NCI-H774 (cell line): ENCODE results near the gene TM4SF1.

ENCODE experiments used
- DNase-seq: peaks from one replicate; lab custom pipeline; 2025; lab: John Stamatoyannopoulos, UW

Gene TM4SF1, protein sequence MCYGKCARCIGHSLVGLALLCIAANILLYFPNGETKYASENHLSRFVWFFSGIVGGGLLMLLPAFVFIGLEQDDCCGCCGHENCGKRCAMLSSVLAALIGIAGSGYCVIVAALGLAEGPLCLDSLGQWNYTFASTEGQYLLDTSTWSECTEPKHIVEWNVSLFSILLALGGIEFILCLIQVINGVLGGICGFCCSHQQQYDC

DNA sequence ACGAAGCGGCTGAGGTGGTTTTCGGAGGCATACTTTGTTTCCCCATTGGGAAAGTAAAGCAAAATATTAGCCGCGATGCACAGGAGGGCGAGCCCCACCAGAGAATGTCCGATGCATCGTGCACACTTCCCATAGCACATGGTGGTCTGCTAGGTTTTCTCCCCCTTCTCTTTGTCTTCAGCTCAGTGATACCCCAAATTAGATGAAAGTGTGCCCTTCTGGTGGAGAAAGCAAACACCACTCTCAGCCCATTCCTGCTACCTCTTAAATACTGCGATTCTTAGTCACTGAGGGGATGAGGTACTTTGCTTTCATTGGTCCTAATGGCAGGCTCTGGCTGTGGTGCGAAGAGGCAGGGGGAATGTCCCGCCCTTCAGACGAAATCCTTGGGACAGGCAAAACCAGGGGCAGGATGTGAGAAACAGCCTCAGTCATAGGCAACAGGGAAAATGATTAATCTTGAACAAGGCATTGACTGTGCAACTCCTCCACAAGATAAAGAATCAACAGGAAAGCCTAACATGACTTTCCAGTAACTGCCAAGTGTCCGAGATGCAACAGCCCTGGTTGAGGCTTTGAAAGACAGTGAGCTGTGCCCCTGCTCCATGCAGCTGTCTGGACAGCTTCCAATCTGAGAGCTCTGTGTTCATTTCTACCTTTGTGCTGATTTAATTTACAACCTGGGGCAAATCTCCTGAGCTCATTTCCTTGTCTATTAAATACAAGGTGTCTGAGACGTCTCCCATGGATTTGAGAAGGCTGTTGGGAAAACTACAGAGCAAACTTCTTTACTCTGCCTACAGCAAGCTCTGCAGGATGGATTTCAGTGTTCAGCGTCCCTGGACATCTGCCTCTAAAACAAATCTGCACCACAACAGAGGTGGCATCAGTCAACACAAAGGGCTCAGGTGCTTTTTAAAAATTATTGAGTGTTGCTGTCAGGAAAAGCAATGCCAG, at the start of gene TM4SF1:
TM4SF1 (minus strand) TSS at position 242 of the 957 bp plus-strand sequence; CDS start at position 140, 102 bp downstream.
- peak; percentile 64 for DNase-seq

DNA sequence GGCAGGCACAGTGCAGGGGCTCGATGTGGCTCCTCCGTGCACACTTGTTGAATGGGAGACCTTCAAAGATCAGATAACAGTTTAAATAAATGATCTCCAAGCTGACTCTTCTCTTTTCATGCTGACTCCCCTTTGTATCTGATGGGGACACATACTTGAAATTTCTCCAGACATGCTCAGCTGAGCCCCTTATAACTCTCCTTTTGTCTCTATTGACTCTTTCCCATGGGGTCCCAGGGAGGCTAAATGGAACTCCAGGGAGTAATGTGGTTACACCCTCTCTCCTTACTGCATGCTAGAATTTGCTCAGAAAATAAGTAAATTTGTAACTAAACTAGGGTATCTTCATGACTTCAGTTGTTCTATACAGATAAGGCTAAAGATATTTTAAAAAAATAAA, 48.9 kb upstream of the TM4SF1 start:
- no peak for DNase-seq

DNA sequence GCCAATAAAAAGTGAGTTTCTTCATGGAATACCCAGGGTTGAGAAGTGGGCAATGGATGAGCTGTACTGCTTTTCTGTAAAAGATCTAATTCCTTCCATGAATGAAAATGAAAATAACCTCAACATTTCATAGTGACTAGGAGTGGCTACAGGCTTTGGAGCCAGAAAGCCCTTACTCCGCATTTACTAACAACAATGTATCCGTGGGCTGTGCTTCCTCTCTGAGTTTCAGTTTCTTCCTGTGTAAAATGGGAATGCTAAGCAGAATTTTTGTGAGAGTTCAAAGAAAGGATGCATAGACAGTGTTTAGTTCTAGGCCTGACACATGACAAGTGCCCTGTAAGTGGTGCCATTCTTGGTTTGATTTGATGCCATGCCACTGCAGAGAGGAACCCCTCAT, 47.5 kb upstream of the TM4SF1 start:
- DNase-seq, result no peak

DNA sequence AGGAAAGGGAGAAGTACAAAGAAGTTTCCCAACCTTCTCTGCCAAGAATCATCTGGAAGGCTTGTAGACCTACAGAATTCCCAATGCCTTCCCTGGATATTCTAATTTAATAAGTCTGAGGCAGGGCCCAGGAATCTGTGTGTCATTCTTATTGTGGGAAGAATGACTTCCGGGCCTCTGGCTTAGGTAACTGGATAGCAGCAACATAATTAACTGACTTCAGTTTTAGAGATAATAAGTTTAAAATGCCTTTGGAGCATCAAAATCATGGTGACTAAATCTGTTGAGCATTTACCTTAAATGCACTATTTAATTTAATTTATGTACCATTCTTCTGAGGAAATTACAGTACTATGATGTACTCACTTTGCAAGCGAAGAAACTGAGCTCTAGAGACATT, 44.3 kb upstream of the TM4SF1 start:
- no peak for DNase-seq

DNA sequence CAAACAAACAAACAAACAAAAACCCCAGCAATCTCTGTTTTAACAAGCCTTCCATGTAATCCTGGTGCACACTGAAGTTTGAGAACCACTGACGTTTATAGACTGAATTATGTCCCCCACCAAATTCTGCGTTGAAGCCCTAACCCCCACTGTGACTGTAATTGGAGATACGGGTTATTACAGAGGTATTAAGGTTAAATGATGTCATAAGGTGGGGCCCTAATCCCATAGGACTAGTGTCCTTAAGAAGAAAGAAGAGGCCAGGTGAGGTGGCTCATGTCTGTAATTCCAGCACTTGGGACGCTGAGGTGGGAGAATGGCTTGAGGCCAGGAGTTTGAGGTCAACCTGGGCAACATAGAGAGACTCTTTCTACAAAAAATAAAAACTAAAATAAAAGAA, 42.4 kb upstream of the TM4SF1 start:
- DNase-seq, result no peak

DNA sequence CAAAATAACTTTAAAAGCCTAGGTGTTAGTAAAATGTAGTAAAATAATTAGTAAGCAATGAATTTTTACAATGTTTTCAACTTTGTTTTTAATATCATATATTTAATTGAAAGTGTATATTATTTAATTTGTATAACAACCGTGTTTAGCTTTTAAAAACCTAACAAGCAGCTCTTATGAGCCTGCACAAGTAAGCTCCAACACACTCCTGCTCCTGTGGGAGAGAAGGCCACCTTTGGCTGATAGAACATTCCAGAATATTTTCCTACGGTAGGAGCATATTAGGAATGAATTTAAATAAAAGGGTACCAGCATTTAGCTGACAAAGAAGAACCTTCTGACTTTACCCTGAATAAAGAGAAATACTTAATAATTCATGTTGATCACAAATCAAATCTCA, 40.3 kb upstream of the TM4SF1 start:
- DNase-seq, result no peak

DNA sequence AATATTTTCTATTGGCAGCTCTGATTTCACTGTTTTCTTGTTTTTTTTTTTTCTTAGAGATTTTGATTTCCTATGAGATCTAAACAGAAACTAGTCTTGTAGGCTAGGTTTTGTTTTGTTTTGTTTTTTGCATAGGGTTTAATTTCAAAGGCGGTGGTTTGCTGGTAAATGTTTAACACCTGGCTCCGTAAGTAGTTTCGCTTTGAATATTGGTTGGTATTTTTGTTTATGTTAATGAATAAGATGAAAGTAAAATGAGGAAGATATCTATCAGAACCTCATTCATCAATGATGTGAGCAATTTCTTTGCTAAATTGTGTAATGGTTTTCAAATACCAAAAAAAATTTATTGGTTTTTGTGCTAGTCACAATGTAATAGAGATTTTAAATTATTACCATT, 39.7 kb upstream of the TM4SF1 start:
- DNase-seq, result no peak

DNA sequence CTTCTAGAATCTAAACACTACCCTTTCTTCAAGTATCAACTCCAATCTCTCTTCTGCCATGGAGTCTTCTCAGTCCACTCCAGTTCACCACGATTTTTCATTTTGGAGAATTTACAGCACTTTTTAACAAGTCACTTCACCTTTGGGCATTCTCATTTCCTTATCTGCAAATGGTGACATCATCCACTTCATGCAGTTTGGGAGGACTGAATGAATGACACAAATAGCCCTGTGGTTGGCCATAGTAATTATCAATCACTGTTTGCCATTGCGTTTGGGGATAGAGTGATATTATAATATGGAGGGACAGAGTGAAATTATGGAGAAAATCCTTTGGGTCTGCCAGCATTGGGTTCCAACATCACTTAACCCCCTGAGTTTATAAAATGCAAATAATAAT, 38.0 kb upstream of the TM4SF1 start:
- no peak for DNase-seq

DNA sequence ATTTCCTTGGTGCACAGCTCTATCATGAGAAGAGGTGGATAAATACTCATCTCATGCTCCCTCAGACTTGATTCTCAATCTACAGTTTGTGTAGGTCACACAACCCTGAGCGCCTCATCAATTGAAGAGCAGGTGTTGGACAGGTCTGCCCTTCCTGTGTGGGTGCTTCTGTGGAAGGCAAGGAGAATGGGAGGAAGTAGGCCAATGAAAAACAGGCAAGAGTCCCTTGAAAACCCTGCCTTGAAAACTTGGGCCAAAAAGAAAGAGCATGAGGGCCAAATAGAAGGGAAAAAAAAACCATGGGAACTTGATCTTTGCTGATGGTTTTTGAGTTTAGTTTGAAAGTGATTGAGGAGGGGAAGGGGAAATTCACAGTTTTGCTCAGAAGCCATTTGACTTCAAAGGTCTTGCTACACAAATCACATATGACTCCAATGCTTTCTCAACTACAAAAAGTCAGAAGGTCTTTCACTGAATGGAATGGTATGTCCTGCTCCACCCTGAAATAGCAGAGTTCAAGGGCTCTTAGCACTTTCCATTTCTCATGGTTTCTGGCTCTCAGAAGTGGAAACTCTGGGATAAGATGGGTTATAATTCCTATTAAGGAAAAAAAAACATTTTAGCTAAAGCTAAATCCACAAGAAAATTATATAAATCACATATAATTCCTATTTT, 37.2 kb upstream of the TM4SF1 start:
- no peak for DNase-seq

DNA sequence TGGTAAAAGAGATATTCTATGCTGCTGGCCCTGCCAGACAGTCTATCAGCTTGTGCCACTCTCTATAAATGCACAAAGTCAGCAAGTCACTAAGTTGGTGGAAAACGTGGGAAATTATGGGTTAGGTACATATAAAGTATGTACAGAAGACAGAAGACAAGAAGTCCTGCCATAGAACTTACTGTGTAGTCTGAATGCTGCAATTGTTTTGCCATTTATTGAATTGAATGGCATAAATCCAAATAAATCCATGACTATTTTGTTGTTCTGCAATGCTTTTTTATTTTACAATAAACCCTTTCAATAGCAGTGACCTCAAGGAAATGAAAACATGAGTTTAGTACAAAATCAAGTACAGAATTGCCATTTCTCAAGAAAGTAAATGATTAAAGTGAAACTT, 34.1 kb upstream of the TM4SF1 start:
- DNase-seq, result no peak

DNA sequence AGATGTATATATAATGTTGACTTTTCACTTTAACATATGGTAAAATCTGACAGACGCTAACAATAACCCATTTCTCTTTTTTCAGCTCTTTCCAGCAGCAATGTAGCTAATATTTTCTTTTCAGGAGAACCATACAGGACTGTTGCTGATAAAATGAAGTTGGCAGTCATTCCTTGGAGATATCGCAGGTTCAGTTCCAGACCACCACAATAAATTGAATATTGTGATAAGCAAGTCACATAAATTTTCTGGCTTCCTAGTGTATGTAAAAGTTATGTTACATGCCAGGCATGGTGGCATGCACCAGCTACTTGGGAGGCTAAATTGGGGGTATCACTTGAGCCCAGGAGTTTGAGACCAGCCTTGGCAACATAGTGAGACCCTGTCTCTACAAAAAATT, 31.9 kb upstream of the TM4SF1 start:
- DNase-seq, result no peak

DNA sequence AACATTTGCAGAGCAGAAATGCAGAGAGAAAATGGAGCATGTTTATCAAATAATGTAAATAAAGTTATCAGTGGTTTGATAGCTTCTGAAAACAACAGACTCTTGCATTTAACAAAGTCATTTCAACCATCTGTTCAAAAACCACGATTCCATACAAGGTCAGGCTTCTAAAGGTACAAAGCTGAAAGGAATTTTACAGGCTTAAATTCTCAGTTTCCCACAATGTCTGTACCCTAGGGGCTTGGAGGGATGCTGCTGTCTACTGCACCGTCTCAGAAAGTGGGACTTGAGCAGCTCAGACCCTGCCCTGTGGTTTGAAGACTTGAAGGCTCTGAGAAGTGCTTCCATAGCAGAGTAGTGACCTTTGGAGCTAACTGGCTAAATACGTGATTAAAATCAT, 30.4 kb upstream of the TM4SF1 start:
- no peak for DNase-seq

DNA sequence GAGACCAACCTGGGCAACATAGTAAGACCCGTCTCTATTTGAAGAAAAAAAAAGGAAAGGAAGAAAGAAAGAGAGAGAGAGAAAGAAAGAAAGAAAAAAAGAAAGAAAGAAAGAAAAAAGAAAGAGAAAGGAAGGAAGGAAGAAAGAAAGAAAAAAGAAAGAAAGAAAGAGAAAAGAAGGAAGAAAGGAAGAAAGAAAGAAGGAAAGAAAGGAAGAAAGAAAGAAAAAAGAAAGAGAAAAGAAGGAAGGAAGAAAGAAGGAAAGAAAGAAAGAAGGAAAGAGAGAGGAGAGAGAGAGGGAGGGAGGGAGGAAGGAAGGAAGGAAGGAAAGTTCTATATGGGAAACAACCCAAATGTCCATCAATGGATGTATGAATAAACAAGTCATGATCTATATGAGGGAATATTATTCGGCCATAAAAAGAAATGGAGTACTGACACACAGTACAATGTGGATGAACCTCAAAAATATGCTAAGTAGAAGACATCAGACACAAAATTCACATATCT, 28.8 kb upstream of the TM4SF1 start:
- DNase-seq, result no peak

DNA sequence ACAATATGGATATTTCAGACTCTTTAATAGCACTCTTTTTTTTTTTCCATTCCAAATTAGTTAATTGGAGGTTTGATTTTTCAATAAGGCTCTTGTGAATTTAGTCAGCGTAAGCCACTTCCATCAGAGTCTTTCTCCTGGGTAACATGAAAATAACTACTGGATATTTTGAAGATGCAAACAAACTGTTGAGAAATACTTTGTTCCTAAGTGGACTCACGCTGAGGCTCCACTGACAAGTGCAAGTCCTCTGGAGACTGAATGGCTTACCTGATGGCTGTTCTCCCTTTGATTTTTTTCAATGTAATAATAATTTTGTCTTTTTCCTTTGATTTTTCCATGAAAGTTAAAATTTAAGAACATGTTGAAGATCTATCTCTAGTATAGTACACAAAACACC, 26.0 kb upstream of the TM4SF1 start:
- no peak for DNase-seq

DNA sequence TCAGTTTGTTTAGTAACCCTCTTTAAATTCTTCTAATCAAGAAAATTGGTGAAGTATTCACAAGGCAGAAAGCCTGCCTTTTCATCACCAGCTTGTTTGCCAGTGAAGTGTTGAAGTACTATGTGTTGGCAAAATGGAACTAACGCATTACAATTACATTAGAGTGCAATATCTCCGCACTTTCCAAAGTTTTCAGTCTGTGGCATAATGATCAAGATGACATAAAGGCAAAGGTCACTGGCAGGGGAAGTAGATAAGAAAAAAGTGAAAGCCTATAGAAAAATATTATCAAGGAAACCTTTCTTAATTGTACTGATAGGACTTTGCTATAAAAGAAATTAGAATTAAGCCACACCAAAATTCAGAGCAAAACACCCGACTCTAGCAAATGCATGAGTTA, 25.0 kb upstream of the TM4SF1 start:
- DNase-seq, result no peak

DNA sequence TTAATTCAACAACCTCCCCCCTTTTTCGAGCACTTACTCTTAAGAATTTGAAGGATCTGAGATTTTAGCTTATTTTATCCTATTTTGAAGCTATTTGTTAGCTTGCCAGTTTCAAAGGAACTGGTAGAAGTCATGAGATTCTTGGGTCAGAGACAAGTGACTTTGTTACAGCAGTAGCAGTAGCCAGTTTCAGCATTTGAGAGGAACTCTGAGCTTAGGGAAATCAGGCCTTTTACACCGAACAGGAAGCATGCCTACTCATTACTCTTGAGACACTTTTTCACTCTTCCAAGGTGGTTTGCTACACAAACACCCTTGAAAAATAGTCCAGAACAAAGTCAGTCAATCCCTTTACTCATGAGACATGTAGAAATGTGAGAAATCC, 24.5 kb upstream of the TM4SF1 start:
- no peak for DNase-seq

DNA sequence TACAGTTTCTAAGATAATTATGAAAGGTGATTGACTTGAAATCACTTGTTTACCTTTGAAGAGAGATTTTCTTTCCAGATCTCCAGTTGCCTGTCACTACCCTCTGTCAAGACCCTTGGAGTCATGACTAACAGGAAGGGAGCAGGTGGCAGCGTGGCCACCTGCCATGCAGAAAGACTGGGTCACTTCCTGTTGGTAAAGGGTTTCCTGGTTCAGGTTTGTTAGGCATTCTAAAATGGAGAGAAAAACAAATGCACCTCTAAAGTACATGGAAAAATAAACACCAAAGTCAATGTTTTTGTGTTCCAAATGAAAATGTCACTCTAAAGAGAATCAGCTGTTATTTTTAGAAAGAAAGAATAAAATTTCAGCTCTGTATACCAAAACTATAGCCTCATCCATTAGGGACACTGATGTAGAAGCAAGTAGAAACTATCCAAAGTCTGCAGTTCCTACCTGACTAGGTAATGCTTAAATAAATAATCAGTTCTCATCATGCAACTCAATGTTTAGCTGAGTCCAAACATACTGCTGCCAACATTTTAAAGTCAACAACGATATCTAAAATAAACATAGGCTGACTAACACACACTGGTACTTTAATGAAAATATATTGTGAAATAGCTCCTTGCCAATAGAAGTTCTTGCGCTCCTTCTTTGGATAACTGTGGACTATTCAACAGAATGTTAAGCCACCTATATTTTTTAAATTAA, 23.9 kb upstream of the TM4SF1 start:
- no peak for DNase-seq

DNA sequence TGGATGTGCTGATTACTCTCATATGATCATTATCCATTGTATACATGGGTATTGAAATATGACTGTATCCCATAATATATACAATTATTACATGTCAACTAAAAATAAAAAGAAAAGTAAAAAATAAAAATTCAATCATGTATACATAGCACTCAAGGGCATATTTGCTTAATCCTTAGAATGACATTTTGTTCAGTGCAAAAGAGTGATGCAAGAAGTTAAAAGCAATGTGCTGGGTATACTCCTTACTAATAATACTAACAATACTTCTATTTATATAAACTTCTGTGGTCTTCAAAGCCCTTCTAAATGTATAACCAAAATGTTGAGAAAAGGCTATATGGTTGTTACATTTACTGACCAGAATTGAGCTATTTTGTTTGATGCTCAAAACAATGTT, 23.2 kb upstream of the TM4SF1 start:
- no peak for DNase-seq

DNA sequence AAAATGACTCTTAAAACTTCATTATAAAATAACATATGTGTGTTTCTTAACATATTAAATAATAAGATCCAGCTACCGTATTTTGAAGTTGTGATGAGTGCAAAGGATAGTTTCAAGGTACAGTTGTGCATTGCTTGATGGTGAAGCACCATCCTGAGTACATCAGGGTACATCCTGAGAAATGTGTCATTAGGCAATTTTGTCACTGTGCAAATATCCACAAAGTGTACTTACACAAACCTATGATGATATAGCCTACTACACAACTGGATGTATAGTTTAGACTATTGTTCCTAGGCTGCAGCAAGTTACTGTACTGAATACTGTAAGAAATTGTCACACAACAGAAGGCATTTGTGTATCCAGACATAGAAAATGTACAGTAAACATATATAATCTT, 20.8 kb upstream of the TM4SF1 start:
- no peak for DNase-seq

DNA sequence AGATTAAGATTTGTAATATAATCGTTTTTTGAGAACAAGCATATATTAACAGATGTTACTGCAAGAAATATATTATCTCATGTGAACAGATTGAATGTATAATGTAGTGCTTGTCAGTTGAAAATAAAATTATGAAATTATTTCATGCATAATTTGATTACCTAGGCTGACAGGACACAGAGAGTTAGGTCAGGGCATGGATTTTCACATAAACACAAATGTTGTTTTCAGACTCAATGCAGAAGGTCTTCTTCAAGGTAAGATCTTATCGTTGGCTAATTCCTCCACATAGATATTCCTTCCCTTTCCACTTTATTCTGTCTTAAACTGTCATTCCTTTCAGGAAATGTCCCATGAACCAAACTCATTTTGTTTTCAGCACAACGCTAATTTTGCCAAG, 20.1 kb upstream of the TM4SF1 start:
- DNase-seq, result no peak

DNA sequence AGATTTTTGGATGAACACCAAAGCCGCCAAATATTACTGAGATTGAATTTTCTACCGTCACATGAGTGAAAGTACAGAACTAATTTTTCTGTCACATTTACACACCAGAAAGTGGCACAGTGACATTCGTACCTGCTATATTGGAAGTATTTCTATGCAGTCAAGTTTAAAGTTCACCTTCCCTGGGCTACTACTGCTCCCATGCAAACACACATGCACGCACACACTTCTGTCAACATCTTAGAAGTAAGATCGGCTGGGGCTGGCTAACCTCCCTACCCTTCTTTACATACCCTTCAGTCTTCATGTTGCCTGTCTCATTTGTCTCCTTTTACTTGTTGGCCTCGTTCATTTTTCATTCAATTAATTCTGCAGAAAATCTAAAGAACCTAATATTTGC, 19.0 kb upstream of the TM4SF1 start:
- no peak for DNase-seq
